ENCODE results near the gene MKNK1.

Gene MKNK1

DNA sequence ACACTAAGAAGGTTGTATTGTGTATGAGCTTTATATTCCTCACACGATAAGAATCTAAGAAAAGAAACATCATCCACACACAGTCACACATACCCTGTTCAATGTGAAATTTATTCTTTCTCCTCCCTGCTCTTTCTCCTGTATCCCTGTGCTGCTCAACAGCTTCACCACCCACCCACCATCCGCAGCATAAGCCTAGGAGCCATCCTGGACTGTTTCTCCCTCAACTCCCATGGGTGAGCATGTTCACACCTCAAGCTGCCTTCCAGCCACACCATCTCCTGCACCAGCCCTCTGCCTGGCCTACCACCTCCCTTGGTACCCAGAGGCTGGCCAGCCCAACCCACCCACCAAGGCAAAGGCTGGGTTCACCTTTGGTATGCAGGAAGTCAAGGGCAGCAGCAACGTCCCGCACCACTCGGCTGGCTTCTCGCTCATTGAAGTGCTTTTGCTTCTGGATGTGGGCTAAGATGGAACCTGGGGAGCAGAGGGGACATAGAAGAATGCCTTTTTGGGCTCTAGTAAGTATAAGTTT is 32.3 kb downstream of the MKNK1 start:
- no peaks in the 10 kb centered on the region for H3K36me3 ChIP-seq (ENCODE audit: low read length)
- no peak overlapping the region for H2AFZ ChIP-seq (ENCODE audit: low read depth, low read length, severe bottlenecking)

DNA sequence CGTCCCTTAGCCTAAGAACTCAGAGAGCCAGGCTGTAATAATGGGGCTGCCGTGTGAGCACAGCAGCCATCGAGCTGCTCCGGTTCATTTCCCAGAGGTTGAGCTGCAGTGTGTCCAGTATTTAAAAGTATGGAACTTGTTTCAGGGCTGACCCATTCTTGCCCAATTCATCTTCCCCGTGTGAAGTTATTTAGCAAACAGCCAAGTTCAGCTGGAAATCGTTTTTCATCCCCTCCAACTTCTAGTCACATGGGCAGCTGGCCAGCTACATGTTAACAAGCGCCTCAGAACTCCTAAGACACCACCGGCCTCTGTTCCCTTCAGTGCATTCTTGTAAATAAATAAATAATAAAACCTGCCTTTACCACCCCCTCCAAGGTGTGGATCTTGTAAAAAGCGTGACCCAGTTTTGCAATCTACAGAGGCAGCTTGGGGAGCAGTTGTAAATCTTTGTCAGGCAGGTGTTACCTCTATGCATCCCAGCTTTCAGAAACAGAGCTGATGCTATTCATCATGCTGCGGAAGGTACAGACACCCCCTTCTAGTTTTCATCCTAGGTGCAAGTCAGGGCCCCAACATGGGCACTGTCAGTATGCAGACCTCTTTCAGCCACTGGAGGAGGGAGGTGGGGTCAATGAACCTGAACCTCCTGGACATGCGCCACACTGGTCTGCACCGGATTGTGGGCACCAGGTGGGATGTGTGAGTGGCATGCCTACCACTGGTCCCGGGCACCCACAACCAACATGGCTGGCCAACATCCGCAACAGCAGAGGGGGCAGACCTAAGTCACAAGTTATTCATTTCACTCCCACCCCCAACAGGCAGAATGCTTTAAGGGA is 34.0 kb downstream of the MKNK1 start:
- Histone ChIP-seq H2AFZ (ENCODE audit: low read depth, low read length, severe bottlenecking) (no peak overlapping the region), H3K79me2 (ENCODE audit: insufficient read depth, low read length) (no peaks in the 10 kb centered on the region), H3K4me3 (ENCODE audit: insufficient read depth, low read length, poor library complexity, severe bottlenecking) (no peak overlapping the region), H3K36me3 (ENCODE audit: low read length) (no peaks in the 10 kb centered on the region), H3K4me2 (ENCODE audit: low read depth, low read length, poor library complexity, severe bottlenecking) (no peak overlapping the region), H3K27ac (ENCODE audit: low read depth, low read length) (no peak overlapping the region), H3K9ac (ENCODE audit: low read length) (no peak overlapping the region), H3F3A (ENCODE audit: insufficient read depth) (no peaks in the 10 kb centered on the region), H4K20me1 (ENCODE audit: low read depth, low read length) (no peaks in the 10 kb centered on the region), H3K9me3 (ENCODE audit: insufficient read depth, low read length) (no peaks in the 10 kb centered on the region), H3K27me3 (ENCODE audit: low read length) (no peaks in the 10 kb centered on the region), H3K9me2 (replicated peaks; ENCODE audit: insufficient read depth, low read length) (no peaks in the 10 kb centered on the region)
- no peak for TF ChIP-seq EZH2phosphoT487 (conservative IDR thresholded peaks at IDR 0.05; ENCODE audit: low read length)
- TF ChIP-seq, protein P1, sequence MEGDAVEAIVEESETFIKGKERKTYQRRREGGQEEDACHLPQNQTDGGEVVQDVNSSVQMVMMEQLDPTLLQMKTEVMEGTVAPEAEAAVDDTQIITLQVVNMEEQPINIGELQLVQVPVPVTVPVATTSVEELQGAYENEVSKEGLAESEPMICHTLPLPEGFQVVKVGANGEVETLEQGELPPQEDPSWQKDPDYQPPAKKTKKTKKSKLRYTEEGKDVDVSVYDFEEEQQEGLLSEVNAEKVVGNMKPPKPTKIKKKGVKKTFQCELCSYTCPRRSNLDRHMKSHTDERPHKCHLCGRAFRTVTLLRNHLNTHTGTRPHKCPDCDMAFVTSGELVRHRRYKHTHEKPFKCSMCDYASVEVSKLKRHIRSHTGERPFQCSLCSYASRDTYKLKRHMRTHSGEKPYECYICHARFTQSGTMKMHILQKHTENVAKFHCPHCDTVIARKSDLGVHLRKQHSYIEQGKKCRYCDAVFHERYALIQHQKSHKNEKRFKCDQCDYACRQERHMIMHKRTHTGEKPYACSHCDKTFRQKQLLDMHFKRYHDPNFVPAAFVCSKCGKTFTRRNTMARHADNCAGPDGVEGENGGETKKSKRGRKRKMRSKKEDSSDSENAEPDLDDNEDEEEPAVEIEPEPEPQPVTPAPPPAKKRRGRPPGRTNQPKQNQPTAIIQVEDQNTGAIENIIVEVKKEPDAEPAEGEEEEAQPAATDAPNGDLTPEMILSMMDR (IDR thresholded peaks at IDR 0.05; ENCODE audit: insufficient read depth, low read length, poor library complexity, severe bottlenecking) = no peak

More for the DNA sequence above, 32.3 kb downstream of the MKNK1 start:
- no peaks in the 10 kb centered on the region for H4K20me1 ChIP-seq (ENCODE audit: low read depth, low read length)
- H3K9ac ChIP-seq (ENCODE audit: low read length) = no peak overlapping the region
- no peak overlapping the region for H3K27ac ChIP-seq (ENCODE audit: low read depth, low read length)
- no peak overlapping the region for H3K4me3 ChIP-seq (ENCODE audit: insufficient read depth, low read length, poor library complexity, severe bottlenecking)
- no peaks in the 10 kb centered on the region for H3K27me3 ChIP-seq (ENCODE audit: low read length)
- H3K79me2 ChIP-seq (ENCODE audit: insufficient read depth, low read length) = no peaks in the 10 kb centered on the region
- H3F3A ChIP-seq (ENCODE audit: insufficient read depth) = no peaks in the 10 kb centered on the region
- H3K9me3 ChIP-seq (ENCODE audit: insufficient read depth, low read length) = no peaks in the 10 kb centered on the region
- TF ChIP-seq, protein P1 (IDR thresholded peaks at IDR 0.05; ENCODE audit: insufficient read depth, low read length, poor library complexity, severe bottlenecking) = no peak
- no peak for TF ChIP-seq EZH2phosphoT487 (conservative IDR thresholded peaks at IDR 0.05; ENCODE audit: low read length)
- H3K4me2 ChIP-seq (ENCODE audit: low read depth, low read length, poor library complexity, severe bottlenecking) = no peak overlapping the region
- no peaks in the 10 kb centered on the region for H3K9me2 ChIP-seq (replicated peaks; ENCODE audit: insufficient read depth, low read length)

DNA sequence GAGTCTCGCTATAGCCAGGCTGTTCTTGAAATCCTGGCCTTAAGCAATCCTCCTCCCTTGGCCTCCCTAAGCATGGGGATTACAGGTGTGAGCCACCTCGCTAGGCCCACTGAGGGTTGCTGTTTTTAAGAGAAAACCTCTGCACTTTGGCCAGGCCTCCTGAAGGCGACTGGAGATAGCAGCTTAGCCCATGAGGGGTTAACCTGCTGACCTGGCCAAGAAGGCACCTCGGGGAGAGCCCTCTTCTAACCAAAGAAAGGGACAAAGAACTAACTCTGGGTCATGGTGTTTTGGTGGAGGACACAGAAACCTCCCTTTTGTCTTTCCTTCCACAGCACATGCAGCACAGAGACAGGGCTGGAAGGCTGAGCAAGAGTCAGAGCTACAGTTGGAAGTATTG is 35.0 kb downstream of the MKNK1 start:
- Histone ChIP-seq H3K79me2 (ENCODE audit: insufficient read depth, low read length) (no peaks in the 10 kb centered on the region), H3F3A (ENCODE audit: insufficient read depth) (no peaks in the 10 kb centered on the region), H4K20me1 (ENCODE audit: low read depth, low read length) (no peaks in the 10 kb centered on the region), H3K27ac (ENCODE audit: low read depth, low read length) (no peak overlapping the region), H3K9ac (ENCODE audit: low read length) (no peak overlapping the region), H3K4me3 (ENCODE audit: insufficient read depth, low read length, poor library complexity, severe bottlenecking) (no peak overlapping the region), H2AFZ (ENCODE audit: low read depth, low read length, severe bottlenecking) (no peak overlapping the region), H3K4me2 (ENCODE audit: low read depth, low read length, poor library complexity, severe bottlenecking) (no peak overlapping the region), H3K36me3 (ENCODE audit: low read length) (no peaks in the 10 kb centered on the region), H3K27me3 (ENCODE audit: low read length) (no peaks in the 10 kb centered on the region), H3K9me2 (replicated peaks; ENCODE audit: insufficient read depth, low read length) (no peaks in the 10 kb centered on the region), H3K9me3 (ENCODE audit: insufficient read depth, low read length) (no peaks in the 10 kb centered on the region)
- TF ChIP-seq EZH2phosphoT487 (conservative IDR thresholded peaks at IDR 0.05; ENCODE audit: low read length) = no peak
- TF ChIP-seq, protein P1 (IDR thresholded peaks at IDR 0.05; ENCODE audit: insufficient read depth, low read length, poor library complexity, severe bottlenecking) = no peak
